CD4-positive, alpha-beta T cell (primary cell): ENCODE results near the gene PROSER3. TPM values are rescaled to one million over a fixed set of nuclear protein-coding genes. Genes with fewer than 3 reads are reported as not detected.
A peak's percentile ranks its signal among the peaks of the same experiment; 100 is the strongest.

Source experiments
- ATAC-seq: fragments of 200-7000 bp; cut with Tn5 transposase; one replicate; pipeline ENCODE4 v1.10.0; 2022; ENCODE audit warnings: mild to moderate bottlenecking; ENCODE audit not compliant: poor library complexity
- CTCF ChIA-PET: fragments of 350-600 bp; sonication (Branson Sonifier 250); formaldehyde crosslinking; loops from one replicate; lab custom pipeline; 2021; ENCODE audit warnings: antibody characterized with exemption, inconsistent platforms; lab: Charles Lee
- POLR2A ChIA-PET: fragments of 350-600 bp; sonication (Branson Sonifier 250); formaldehyde crosslinking; loops from one replicate; lab custom pipeline; 2021; ENCODE audit warnings: antibody characterized with exemption, inconsistent platforms; lab: Charles Lee
- DNase-seq, 14 experiments: peaks; one replicate each; pipeline ENCODE4 v3.0.0-alpha.2; 2013 to 2020; ENCODE audit warnings: mixed read lengths in 2 of 14
- H3K27ac ChIP-seq, 2 donors: one replicate each; pipeline versions ENCODE4 v1.5.1 to v1.7.0; 2013; ENCODE audit warnings: low read length in 2 of 2, low read depth in 1 of 2, mild to moderate bottlenecking in 1 of 2
- H3K27me3 ChIP-seq, 2 experiments: 1 replicate in 1 of 2; 2 replicates in 1 of 2; pipeline versions ENCODE4 v1.6.1 to v1.7.0; 2013; ENCODE audit warnings: low read length in 2 of 2, control low read depth in 1 of 2, mild to moderate bottlenecking in 1 of 2, moderate library complexity in 1 of 2; ENCODE audit not compliant: insufficient read depth in 2 of 2, control insufficient read depth in 1 of 2
- H3K36me3 ChIP-seq: one replicate; pipeline ENCODE4 v1.6.1; 2013; ENCODE audit warnings: low read length, control low read depth; ENCODE audit not compliant: insufficient read depth
- H3K4me1 ChIP-seq: one replicate; pipeline ENCODE4 v1.6.1; 2013; ENCODE audit warnings: low read length, control low read depth; ENCODE audit not compliant: insufficient read depth
- H3K4me3 ChIP-seq: one replicate; pipeline ENCODE4 v1.5.1; 2013; ENCODE audit warnings: mild to moderate bottlenecking, low read length, moderate library complexity
- H3K9me3 ChIP-seq, 2 experiments: 1 replicate in 1 of 2; 2 replicates in 1 of 2; pipeline versions ENCODE4 v1.6.1 to v1.7.0; 2013; ENCODE audit warnings: low read length in 2 of 2, mild to moderate bottlenecking in 2 of 2, control low read depth in 1 of 2, moderate library complexity in 1 of 2; ENCODE audit not compliant: control insufficient read depth in 1 of 2, insufficient read depth in 1 of 2
- H3K27ac Mint-ChIP-seq: one replicate; pipeline ENCODE4 v1.8.0; 2020; ENCODE audit warnings: mixed read lengths
- H3K27me3 Mint-ChIP-seq: one replicate; pipeline ENCODE4 v1.8.0; 2021; ENCODE audit warnings: mixed read lengths
- H3K36me3 Mint-ChIP-seq: one replicate; pipeline ENCODE4 v1.8.0; 2021; ENCODE audit warnings: low read depth, mixed read lengths
- H3K4me1 Mint-ChIP-seq: one replicate; pipeline ENCODE4 v1.8.0; 2021; ENCODE audit warnings: low read depth, mixed read lengths
- H3K4me3 Mint-ChIP-seq: one replicate; pipeline ENCODE4 v1.8.0; 2020; ENCODE audit warnings: mild to moderate bottlenecking, mixed read lengths
- H3K9me3 Mint-ChIP-seq: one replicate; pipeline ENCODE4 v1.8.0; 2020; ENCODE audit warnings: mixed read lengths
- CTCF ChIP-seq: fragments of 200-600 bp; IDR thresholded peaks from one replicate; pipeline ENCODE4 v1.8.0; 2022; ENCODE audit warnings: antibody characterized with exemption, mild to moderate bottlenecking
- intact Hi-C, 2 experiments: fragments of 100-400 bp; cut with DNase I in 1 of 2; cut with micrococcal nuclease in 1 of 2; formaldehyde crosslinking; loops; one replicate each; pipeline versions ENCODE4 v1.15.1 to v1.9.0; 2023 to 2025; cut with DNase I, micrococcal nuclease
- total RNA-seq, 174 experiments: library from RNA in 2 of 174; stranded (reverse) in 2 of 174; gene quantifications; one replicate each; pipeline ENCODE4 v1.2.3 and lab custom pipeline; 2021 to 2026

PROSER3 gene
- total RNA-seq, 2 experiments from 2014 or later: 19.4 to 22.6 TPM

- POLR2A ChIA-PET: no interaction called here
- TF ChIP-seq CTCF: no peak
Observed at GRCh38 chr19:35754370-35755130, 3.4 kb upstream of the PROSER3 start.

GRCh38 chr19:35755131-35755549, 2.8 kb upstream of the PROSER3 start:
- Mint-ChIP-seq H3K27ac (no peak overlapping the region), H3K27me3 (peaks cover 15% of the 10 kb centered on the region), H3K36me3 (peaks cover 34% of the 10 kb centered on the region), H3K9me3 (no peaks in the 10 kb centered on the region), H3K4me3 (peak overlapping the region; percentile 80), H3K4me1 (peaks cover 41% of the 10 kb centered on the region)
- peaks cover 0 to 2% of the 10 kb centered on the region in 2 experiments for H3K27me3 ChIP-seq
- ChIA-PET POLR2A (interaction anchor here (1.0 kb wide), 1 partner anchor 11 kb away, joined by 3 read pairs; no protein-coding TSS in a partner anchor), CTCF (no interaction called here)
- ATAC-seq (no peak), DNase-seq (no peak)
- peaks cover 31% of the 10 kb centered on the region for H3K36me3 ChIP-seq
- no peak overlapping the region for H3K4me3 ChIP-seq
- no peak overlapping the region for H3K27ac ChIP-seq
- H3K9me3 ChIP-seq: no peaks in the 10 kb centered on the region
- TF ChIP-seq CTCF: no peak
- intact Hi-C loops: loop anchor here (5.0 to 10.0 kb wide), 5 partner anchors 38 to 930 kb away; partner anchors contain the start of genes COX6B1 (in 1 of the 2), ETV2 (in 1 of the 2), KMT2B (in 1 of the 2) and ZNF567 (in 1 of the 2)
- H3K4me1 ChIP-seq: peaks cover 45% of the 10 kb centered on the region

More at GRCh38 chr19:35754370-35755130, 3.4 kb upstream of the PROSER3 start:
- peak overlapping the region; percentile 80 for H3K4me3 Mint-ChIP-seq
- no peak overlapping the region for H3K27ac Mint-ChIP-seq
- peaks cover 28% of the 10 kb centered on the region for H3K36me3 ChIP-seq
- intact Hi-C loops: loop anchor here (5.0 to 10.0 kb wide), 5 partner anchors 37 to 930 kb away; partner anchors contain the start of genes COX6B1 (in 1 of the 2), ETV2 (in 1 of the 2), KMT2B (in 1 of the 2) and ZNF567 (in 1 of the 2)
- H3K4me3 ChIP-seq: no peak overlapping the region
- H3K27ac ChIP-seq: no peak overlapping the region
- CTCF ChIA-PET: no interaction called here
- H3K27me3 ChIP-seq: peaks cover 0 to 2% of the 10 kb centered on the region in 2 experiments
- peak in 1 of 14 experiments; percentile 14 for DNase-seq
- peaks cover 36% of the 10 kb centered on the region for H3K4me1 Mint-ChIP-seq
- no peak for ATAC-seq
- H3K36me3 Mint-ChIP-seq: peaks cover 34% of the 10 kb centered on the region
- no peaks in the 10 kb centered on the region for H3K9me3 Mint-ChIP-seq
- H3K9me3 ChIP-seq: no peaks in the 10 kb centered on the region
- H3K27me3 Mint-ChIP-seq: peaks cover 15% of the 10 kb centered on the region
- peaks cover 48% of the 10 kb centered on the region for H3K4me1 ChIP-seq

GRCh38 chr19:35755550-35756376, 2.2 kb upstream of the PROSER3 start:
- Histone ChIP-seq H3K4me1 (peaks cover 43% of the 10 kb centered on the region), H3K27ac (no peak overlapping the region), H3K9me3 (no peaks in the 10 kb centered on the region), H3K4me3 (no peak overlapping the region), H3K36me3 (peaks cover 35% of the 10 kb centered on the region), H3K27me3 (peaks cover 0 to 2% of the 10 kb centered on the region in 2 experiments)
- intact Hi-C loops: loop anchor here (5.0 to 10.0 kb wide), 5 partner anchors 38 to 929 kb away; partner anchors contain the start of genes COX6B1 (in 1 of the 2), ETV2 (in 1 of the 2), KMT2B (in 1 of the 2) and ZNF567 (in 1 of the 2)
- TF ChIP-seq CTCF: no peak
- H3K4me1 Mint-ChIP-seq: peaks cover 41% of the 10 kb centered on the region
- ChIA-PET CTCF (no interaction called here), POLR2A (interaction anchor here (1.0 kb wide), 1 partner anchor 11 kb away, joined by 3 read pairs; no protein-coding TSS in a partner anchor)
- peaks cover 35% of the 10 kb centered on the region for H3K36me3 Mint-ChIP-seq
- peak overlapping the region; percentile 68 for H3K4me3 Mint-ChIP-seq
- peaks cover 15% of the 10 kb centered on the region for H3K27me3 Mint-ChIP-seq
- H3K9me3 Mint-ChIP-seq: no peaks in the 10 kb centered on the region
- H3K27ac Mint-ChIP-seq: no peak overlapping the region
- DNase-seq (peak; percentile 31 to 85 (median 56)), ATAC-seq (peak; percentile 5)
